Neutrophil (primary cell): ENCODE data around the gene DHCR24.

Experiments
- H3K27ac ChIP-seq: fragments of 200-600 bp; sonication (generic); 2 replicates; pipeline ENCODE4 v1.5.1; 2016; ENCODE audit warnings: mild to moderate bottlenecking, moderate library complexity
- H3K27me3 ChIP-seq: fragments of 200-600 bp; sonication (generic); 2 replicates; pipeline ENCODE4 v1.6.0; 2016; ENCODE audit warnings: mild to moderate bottlenecking
- H3K36me3 ChIP-seq: fragments of 200-600 bp; sonication (generic); 2 replicates; pipeline ENCODE4 v1.5.1; 2017
- H3K4me1 ChIP-seq, 2 experiments: fragments of 200-600 bp in 1 of 2; sonication (generic) in 1 of 2; 1 replicate in 1 of 2; 2 replicates in 1 of 2; pipeline versions ENCODE4 v1.5.1 to v1.6.1; 2013 to 2016; ENCODE audit warnings: low read depth in 1 of 2, low read length in 1 of 2, mild to moderate bottlenecking in 1 of 2, moderate library complexity in 1 of 2; ENCODE audit not compliant: control insufficient read depth in 1 of 2, insufficient read depth in 1 of 2
- H3K4me3 ChIP-seq, 2 experiments: fragments of 200-600 bp in 1 of 2; sonication (generic) in 1 of 2; 1 replicate in 1 of 2; 2 replicates in 1 of 2; pipeline ENCODE4 v1.5.1; 2013 to 2016; ENCODE audit warnings: low read depth in 1 of 2, low read length in 1 of 2, mild to moderate bottlenecking in 1 of 2, moderate library complexity in 1 of 2
- H3K9me3 ChIP-seq: fragments of 200-600 bp; sonication (generic); 2 replicates; pipeline ENCODE4 v1.5.1; 2016
- TF ChIP-seq, protein P1 (sequence below): fragments of 200-600 bp; sonication (generic); IDR thresholded peaks from 2 replicates; pipeline ENCODE4 v1.5.1; 2016; ENCODE audit warnings: antibody characterized with exemption

The DHCR24 gene

DNA sequence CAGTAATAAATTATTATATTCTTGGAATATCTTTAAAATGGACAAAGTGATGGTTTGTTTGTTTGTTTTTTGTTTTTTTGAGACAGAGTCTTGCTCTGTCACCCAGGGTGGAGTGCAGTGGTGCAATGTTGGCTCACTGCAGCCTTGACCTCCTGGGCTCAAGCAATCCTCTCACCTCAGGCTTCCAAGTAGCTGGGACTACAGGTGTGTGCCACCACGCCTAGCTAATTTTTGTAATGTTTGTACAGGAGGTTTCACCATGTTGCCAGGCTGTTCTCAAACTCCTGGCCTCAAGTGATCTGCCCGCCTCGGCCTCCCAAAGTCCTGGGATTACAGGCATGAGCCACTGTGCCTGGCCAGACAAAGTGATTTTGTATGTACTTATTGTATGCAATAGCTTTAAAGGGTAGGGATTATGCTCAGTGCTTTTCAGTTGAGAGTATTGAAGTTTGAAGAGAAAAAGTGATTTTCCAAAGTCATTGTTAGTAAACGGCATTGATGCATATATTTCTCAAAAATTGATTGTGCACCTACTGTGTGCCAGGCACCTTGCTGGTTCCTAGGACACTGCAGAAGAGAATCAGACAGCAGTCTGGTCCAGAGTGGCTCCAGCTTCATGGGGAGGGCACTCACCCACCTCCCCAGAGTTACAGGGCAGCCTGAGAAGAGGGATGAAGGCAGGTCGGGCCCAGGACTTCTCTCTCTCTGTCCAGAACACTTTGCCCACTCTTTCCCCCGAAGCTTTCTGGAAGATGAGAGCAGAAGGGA, 51.7 kb downstream of the DHCR24 start:
- H3K4me1 ChIP-seq = no peaks in the 10 kb centered on the region
- no peaks in the 10 kb centered on the region for H3K36me3 ChIP-seq
- no peaks in the 10 kb centered on the region for H3K9me3 ChIP-seq
- no peaks in the 10 kb centered on the region for H3K27me3 ChIP-seq
- no peak overlapping the region for H3K4me3 ChIP-seq
- TF ChIP-seq, protein P1, sequence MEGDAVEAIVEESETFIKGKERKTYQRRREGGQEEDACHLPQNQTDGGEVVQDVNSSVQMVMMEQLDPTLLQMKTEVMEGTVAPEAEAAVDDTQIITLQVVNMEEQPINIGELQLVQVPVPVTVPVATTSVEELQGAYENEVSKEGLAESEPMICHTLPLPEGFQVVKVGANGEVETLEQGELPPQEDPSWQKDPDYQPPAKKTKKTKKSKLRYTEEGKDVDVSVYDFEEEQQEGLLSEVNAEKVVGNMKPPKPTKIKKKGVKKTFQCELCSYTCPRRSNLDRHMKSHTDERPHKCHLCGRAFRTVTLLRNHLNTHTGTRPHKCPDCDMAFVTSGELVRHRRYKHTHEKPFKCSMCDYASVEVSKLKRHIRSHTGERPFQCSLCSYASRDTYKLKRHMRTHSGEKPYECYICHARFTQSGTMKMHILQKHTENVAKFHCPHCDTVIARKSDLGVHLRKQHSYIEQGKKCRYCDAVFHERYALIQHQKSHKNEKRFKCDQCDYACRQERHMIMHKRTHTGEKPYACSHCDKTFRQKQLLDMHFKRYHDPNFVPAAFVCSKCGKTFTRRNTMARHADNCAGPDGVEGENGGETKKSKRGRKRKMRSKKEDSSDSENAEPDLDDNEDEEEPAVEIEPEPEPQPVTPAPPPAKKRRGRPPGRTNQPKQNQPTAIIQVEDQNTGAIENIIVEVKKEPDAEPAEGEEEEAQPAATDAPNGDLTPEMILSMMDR = no peak
- no peak overlapping the region for H3K27ac ChIP-seq

DNA sequence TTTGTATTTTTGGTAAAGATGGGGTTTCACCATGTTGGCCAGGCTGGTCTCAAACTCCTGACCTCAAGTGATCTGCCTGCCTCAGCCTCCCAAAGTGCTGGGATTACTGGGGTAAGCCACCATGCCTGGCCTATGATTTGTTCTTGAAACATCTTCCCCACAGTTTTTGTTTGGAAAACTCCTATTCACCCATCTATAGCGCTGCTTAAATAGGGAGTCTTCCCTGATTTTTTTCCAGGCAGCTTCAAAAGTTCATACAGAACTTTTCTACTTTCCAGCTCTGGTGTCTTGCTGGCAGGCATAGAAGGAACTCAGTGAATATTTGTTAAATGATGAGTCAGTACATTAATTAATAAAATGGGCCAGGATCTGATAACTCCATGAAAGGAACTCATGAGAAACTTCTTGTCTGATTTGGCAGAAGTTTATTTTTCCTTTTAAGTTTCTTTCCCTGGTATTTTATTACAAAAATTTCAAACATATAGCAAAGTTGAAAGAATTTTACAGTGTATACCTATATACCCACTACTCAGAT, 52.9 kb downstream of the DHCR24 start:
- no peaks in the 10 kb centered on the region for H3K9me3 ChIP-seq
- H3K27me3 ChIP-seq = no peaks in the 10 kb centered on the region
- no peaks in the 10 kb centered on the region for H3K4me1 ChIP-seq
- TF ChIP-seq, protein P1 = no peak
- H3K27ac ChIP-seq = no peak overlapping the region
- H3K4me3 ChIP-seq = no peak overlapping the region
- no peaks in the 10 kb centered on the region for H3K36me3 ChIP-seq

DNA sequence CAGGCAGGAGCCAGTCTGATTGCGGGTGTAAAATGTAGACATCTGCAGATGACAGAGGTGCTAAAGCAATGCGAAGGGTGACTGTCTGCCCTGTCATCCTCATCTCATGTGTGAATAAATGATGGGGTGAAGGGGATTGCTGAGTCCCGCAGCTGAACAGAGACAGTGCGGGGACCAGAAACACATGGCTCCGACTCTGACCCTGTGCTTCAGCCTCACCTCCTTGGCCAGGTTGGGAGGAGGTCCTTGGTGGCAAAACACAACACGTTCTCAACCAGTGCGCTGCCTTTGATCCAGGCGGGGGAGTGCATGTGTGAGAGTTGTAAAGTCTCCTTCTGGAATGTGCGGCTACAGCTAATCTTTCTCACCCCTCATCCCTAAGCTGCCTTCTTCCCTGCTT, 53.9 kb downstream of the DHCR24 start:
- H3K4me1 ChIP-seq = no peaks in the 10 kb centered on the region
- TF ChIP-seq, protein P1 = no peak
- H3K27me3 ChIP-seq = no peaks in the 10 kb centered on the region
- H3K9me3 ChIP-seq = no peaks in the 10 kb centered on the region
- no peak overlapping the region for H3K27ac ChIP-seq
- H3K36me3 ChIP-seq = no peaks in the 10 kb centered on the region
- H3K4me3 ChIP-seq = no peak overlapping the region

DNA sequence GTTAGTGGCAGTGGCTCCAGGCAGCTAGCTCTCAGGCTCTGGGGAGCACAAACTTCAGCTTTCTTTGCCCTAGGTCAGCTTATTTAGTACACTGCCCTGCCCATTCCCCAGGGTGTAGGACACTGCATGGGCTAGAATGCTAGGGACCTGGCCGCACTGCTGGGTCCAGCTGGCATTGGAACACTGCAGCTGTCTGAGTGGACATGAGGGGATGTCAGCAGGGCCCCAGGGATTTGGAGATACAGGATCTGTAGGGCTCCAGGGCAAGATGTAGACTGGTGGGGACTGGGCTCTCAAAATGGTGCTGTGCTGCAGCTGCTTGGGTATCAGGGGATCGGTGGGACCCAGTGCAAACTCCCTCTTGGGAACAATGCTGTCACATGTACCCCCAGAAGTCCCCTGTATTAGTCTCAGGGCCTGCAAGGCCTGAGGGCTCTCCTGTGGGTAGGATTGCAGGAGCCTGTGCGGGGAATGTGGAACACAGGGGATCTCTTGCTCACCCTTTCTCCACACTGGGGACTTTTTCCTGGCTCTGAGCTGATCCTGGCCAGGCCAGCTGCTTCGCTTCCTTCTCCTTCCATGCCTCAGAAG, 60.7 kb downstream of the DHCR24 start:
- H3K27me3 ChIP-seq = no peaks in the 10 kb centered on the region
- H3K36me3 ChIP-seq = no peaks in the 10 kb centered on the region
- H3K27ac ChIP-seq = no peak overlapping the region
- no peaks in the 10 kb centered on the region for H3K4me1 ChIP-seq
- H3K4me3 ChIP-seq = no peak overlapping the region
- TF ChIP-seq, protein P1 = no peak
- H3K9me3 ChIP-seq = no peaks in the 10 kb centered on the region

DNA sequence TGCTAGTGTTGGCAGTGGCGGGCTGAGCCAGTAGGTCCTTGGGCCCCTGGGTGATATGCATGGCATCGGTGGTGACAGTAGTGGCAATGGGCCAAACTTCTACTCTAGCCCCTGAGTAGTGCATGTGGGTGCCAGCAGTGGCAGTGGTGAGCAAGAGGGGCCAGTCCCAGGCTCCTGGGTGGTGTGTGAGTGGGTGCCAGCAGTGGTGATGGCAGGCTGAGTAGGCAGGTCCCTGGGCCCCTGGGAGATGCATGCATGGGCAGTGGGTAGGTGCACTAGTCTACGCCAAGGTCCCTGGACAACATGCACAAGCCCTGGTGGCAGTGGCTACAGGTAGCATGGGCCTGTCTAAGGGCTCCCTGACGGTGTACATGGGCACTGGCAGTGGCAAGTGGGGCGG, 61.3 kb downstream of the DHCR24 start:
- no peak overlapping the region for H3K4me3 ChIP-seq

More for the DNA sequence above, 61.3 kb downstream of the DHCR24 start:
- no peaks in the 10 kb centered on the region for H3K4me1 ChIP-seq
- TF ChIP-seq, protein P1 = no peak
- H3K9me3 ChIP-seq = no peaks in the 10 kb centered on the region
- no peak overlapping the region for H3K27ac ChIP-seq
- no peaks in the 10 kb centered on the region for H3K36me3 ChIP-seq
- H3K27me3 ChIP-seq = no peaks in the 10 kb centered on the region
